IPS-18a (cell line): ENCODE measurements around the gene ZNF683.
A peak's percentile ranks its signal among the peaks of the same experiment; 100 is the strongest.
"Not testable (repeated sequence)": the region's sequence is repeated elsewhere in the genome, so short reads cannot be mapped to it uniquely, and the experiment has no call there.

Experiments used
- H3K27ac ChIP-seq: one replicate; pipeline ENCODE4 v1.5.1; 2013; ENCODE audit warnings: low read length
- H3K27me3 ChIP-seq: one replicate; pipeline ENCODE4 v1.6.1; 2013; ENCODE audit warnings: mild to moderate bottlenecking, low read length; ENCODE audit not compliant: control insufficient read depth, insufficient read depth
- H3K36me3 ChIP-seq: one replicate; pipeline ENCODE4 v1.6.1; 2013; ENCODE audit warnings: low read depth, low read length; ENCODE audit not compliant: control insufficient read depth
- H3K4me1 ChIP-seq: one replicate; pipeline ENCODE4 v1.6.1; 2013; ENCODE audit warnings: low read depth, low read length; ENCODE audit not compliant: control insufficient read depth
- H3K4me3 ChIP-seq: one replicate; pipeline ENCODE4 v1.5.1; 2013; ENCODE audit warnings: low read length
- H3K9ac ChIP-seq: one replicate; pipeline ENCODE4 v1.6.1; 2013; ENCODE audit warnings: mild to moderate bottlenecking, low read length, moderate library complexity
- H3K9me3 ChIP-seq: one replicate; pipeline ENCODE4 v1.6.1; 2013; ENCODE audit warnings: low read depth, low read length; ENCODE audit not compliant: control insufficient read depth

The ZNF683 gene

GRCh38 chr1:26344147-26344920 lies 28.2 kb downstream of the ZNF683 start:
- Histone ChIP-seq H3K4me1 (no peaks in the 10 kb centered on the region), H3K9ac (no peak overlapping the region), H3K9me3 (no peaks in the 10 kb centered on the region), H3K27me3 (no peaks in the 10 kb centered on the region), H3K36me3 (no peaks in the 10 kb centered on the region), H3K4me3 (no peak overlapping the region), H3K27ac (no peak overlapping the region)

GRCh38 chr1:26340047-26340481 lies 32.5 kb downstream of the ZNF683 start:
- peaks cover 15% of the 10 kb centered on the region for H3K4me1 ChIP-seq
- no peaks in the 10 kb centered on the region for H3K9me3 ChIP-seq
- H3K27ac ChIP-seq, result no peak overlapping the region
- peaks cover 8% of the 10 kb centered on the region for H3K27me3 ChIP-seq
- no peak overlapping the region for H3K9ac ChIP-seq
- no peaks in the 10 kb centered on the region for H3K36me3 ChIP-seq
- no peak overlapping the region for H3K4me3 ChIP-seq

GRCh38 chr1:26338670-26339069 lies 33.9 kb downstream of the ZNF683 start:
- no peak overlapping the region for H3K27ac ChIP-seq
- peaks cover 8% of the 10 kb centered on the region for H3K27me3 ChIP-seq
- H3K9me3 ChIP-seq, result no peaks in the 10 kb centered on the region

GRCh38 chr1:26337625-26338024 lies 34.9 kb downstream of the ZNF683 start:
- H3K9ac ChIP-seq, result no peak overlapping the region

More at GRCh38 chr1:26338670-26339069, 33.9 kb downstream of the ZNF683 start:
- no peaks in the 10 kb centered on the region for H3K36me3 ChIP-seq
- H3K9ac ChIP-seq, result no peak overlapping the region
- peaks cover 19% of the 10 kb centered on the region for H3K4me1 ChIP-seq
- H3K4me3 ChIP-seq, result no peak overlapping the region

GRCh38 chr1:26337206-26337535 lies 35.4 kb downstream of the ZNF683 start:
- Histone ChIP-seq H3K27ac (no peak overlapping the region), H3K9me3 (no peaks in the 10 kb centered on the region), H3K4me1 (peaks cover 19% of the 10 kb centered on the region), H3K36me3 (no peaks in the 10 kb centered on the region), H3K27me3 (peaks cover 8% of the 10 kb centered on the region), H3K9ac (peak overlapping the region; percentile 36), H3K4me3 (peak overlapping the region; percentile 79)

More at GRCh38 chr1:26337625-26338024, 34.9 kb downstream of the ZNF683 start:
- Histone ChIP-seq H3K27ac (no peak overlapping the region), H3K4me3 (no peak overlapping the region), H3K9me3 (no peaks in the 10 kb centered on the region), H3K36me3 (no peaks in the 10 kb centered on the region), H3K27me3 (peaks cover 8% of the 10 kb centered on the region), H3K4me1 (peaks cover 19% of the 10 kb centered on the region)

- Histone ChIP-seq H3K27ac (no peak overlapping the region), H3K9ac (peak overlapping the region; percentile 36), H3K36me3 (no peaks in the 10 kb centered on the region), H3K9me3 (no peaks in the 10 kb centered on the region), H3K4me3 (peak overlapping the region; percentile 79), H3K27me3 (peaks cover 8% of the 10 kb centered on the region), H3K4me1 (peaks cover 19% of the 10 kb centered on the region)
Measured at GRCh38 chr1:26336477-26337205, 35.9 kb downstream of the ZNF683 start.

GRCh38 chr1:26335774-26336476 lies 36.6 kb downstream of the ZNF683 start:
- peak overlapping the region; percentile 79 for H3K4me3 ChIP-seq
- H3K27me3 ChIP-seq, result peaks cover 8% of the 10 kb centered on the region
- H3K27ac ChIP-seq, result no peak overlapping the region
- no peaks in the 10 kb centered on the region for H3K9me3 ChIP-seq
- peak overlapping the region; percentile 36 for H3K9ac ChIP-seq
- H3K36me3 ChIP-seq, result peaks cover 6% of the 10 kb centered on the region
- H3K4me1 ChIP-seq, result peaks cover 19% of the 10 kb centered on the region

- H3K27ac ChIP-seq, H3K9ac ChIP-seq, H3K27me3 ChIP-seq, H3K9me3 ChIP-seq, H3K4me3 ChIP-seq: not testable (repeated sequence)
- Histone ChIP-seq H3K4me1 (peaks cover 19% of the 10 kb centered on the region), H3K36me3 (peaks cover 11% of the 10 kb centered on the region)
Measured at GRCh38 chr1:26333312-26333711, 39.2 kb downstream of the ZNF683 start.

GRCh38 chr1:26330276-26330675 lies 42.3 kb downstream of the ZNF683 start:
- H3K9ac ChIP-seq, result no peak overlapping the region
- no peaks in the 10 kb centered on the region for H3K27me3 ChIP-seq
- peaks cover 15% of the 10 kb centered on the region for H3K36me3 ChIP-seq
- no peaks in the 10 kb centered on the region for H3K9me3 ChIP-seq
- H3K4me1 ChIP-seq, result peaks cover 6% of the 10 kb centered on the region
- no peak overlapping the region for H3K4me3 ChIP-seq
- no peak overlapping the region for H3K27ac ChIP-seq

GRCh38 chr1:26329380-26329779 lies 43.2 kb downstream of the ZNF683 start:
- H3K36me3 ChIP-seq, result peaks cover 23% of the 10 kb centered on the region
- H3K27ac ChIP-seq, result not testable (repeated sequence)

GRCh38 chr1:26328597-26328996 lies 44.0 kb downstream of the ZNF683 start:
- H3K4me3 ChIP-seq, result no peak overlapping the region
- H3K36me3 ChIP-seq, result peaks cover 29% of the 10 kb centered on the region
- no peaks in the 10 kb centered on the region for H3K9me3 ChIP-seq
- H3K27ac ChIP-seq, result no peak overlapping the region
- no peaks in the 10 kb centered on the region for H3K27me3 ChIP-seq
- no peaks in the 10 kb centered on the region for H3K4me1 ChIP-seq
- H3K9ac ChIP-seq, result no peak overlapping the region

More at GRCh38 chr1:26329380-26329779, 43.2 kb downstream of the ZNF683 start:
- H3K9ac ChIP-seq, H3K4me1 ChIP-seq, H3K27me3 ChIP-seq, H3K4me3 ChIP-seq, H3K9me3 ChIP-seq: not testable (repeated sequence)
